ENCODE results near the gene IKBKG.

GRCh38 chrX:154607370-154607769 is 60.0 kb downstream of the IKBKG start:
- TF ChIP-seq POLR2A (IDR thresholded peaks at IDR 0.05; ENCODE audit: low read depth, low read length) (no peak), BHLHE40 (IDR thresholded peaks at IDR 0.05; ENCODE audit: low read depth, low read length) (no peak), ELK1 (IDR thresholded peaks at IDR 0.05; ENCODE audit: borderline replicate concordance, low read depth, low read length) (no peak), MXI1 (IDR thresholded peaks at IDR 0.05; ENCODE audit: borderline replicate concordance, low read depth, low read length) (no peak), RFX5 (IDR thresholded peaks at IDR 0.05; ENCODE audit: low read depth, low read length) (no peak), USF2 (IDR thresholded peaks at IDR 0.05; ENCODE audit: low read depth, low read length) (no peak), RAD21 (IDR thresholded peaks at IDR 0.05; ENCODE audit: low read length) (no peak), SMC3 (IDR thresholded peaks at IDR 0.05; ENCODE audit: low read depth, low read length) (no peak), MAFK (IDR thresholded peaks at IDR 0.05; ENCODE audit: low read depth, low read length) (no peak)
- TF ChIP-seq, protein P1, sequence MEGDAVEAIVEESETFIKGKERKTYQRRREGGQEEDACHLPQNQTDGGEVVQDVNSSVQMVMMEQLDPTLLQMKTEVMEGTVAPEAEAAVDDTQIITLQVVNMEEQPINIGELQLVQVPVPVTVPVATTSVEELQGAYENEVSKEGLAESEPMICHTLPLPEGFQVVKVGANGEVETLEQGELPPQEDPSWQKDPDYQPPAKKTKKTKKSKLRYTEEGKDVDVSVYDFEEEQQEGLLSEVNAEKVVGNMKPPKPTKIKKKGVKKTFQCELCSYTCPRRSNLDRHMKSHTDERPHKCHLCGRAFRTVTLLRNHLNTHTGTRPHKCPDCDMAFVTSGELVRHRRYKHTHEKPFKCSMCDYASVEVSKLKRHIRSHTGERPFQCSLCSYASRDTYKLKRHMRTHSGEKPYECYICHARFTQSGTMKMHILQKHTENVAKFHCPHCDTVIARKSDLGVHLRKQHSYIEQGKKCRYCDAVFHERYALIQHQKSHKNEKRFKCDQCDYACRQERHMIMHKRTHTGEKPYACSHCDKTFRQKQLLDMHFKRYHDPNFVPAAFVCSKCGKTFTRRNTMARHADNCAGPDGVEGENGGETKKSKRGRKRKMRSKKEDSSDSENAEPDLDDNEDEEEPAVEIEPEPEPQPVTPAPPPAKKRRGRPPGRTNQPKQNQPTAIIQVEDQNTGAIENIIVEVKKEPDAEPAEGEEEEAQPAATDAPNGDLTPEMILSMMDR (conservative IDR thresholded peaks at IDR 0.05; ENCODE audit: low read depth, low read length), result no peak
